GM21825 (cell line): ENCODE results near the gene ID2.

Experiments used
- ATAC-seq: cut with Tn5 transposase; IDR thresholded peaks from one replicate; pipeline ENCODE4 v1.9.1; 2021; ENCODE audit warnings: mild to moderate bottlenecking, moderate library complexity; ENCODE audit not compliant: unreplicated experiment

Gene ID2

DNA sequence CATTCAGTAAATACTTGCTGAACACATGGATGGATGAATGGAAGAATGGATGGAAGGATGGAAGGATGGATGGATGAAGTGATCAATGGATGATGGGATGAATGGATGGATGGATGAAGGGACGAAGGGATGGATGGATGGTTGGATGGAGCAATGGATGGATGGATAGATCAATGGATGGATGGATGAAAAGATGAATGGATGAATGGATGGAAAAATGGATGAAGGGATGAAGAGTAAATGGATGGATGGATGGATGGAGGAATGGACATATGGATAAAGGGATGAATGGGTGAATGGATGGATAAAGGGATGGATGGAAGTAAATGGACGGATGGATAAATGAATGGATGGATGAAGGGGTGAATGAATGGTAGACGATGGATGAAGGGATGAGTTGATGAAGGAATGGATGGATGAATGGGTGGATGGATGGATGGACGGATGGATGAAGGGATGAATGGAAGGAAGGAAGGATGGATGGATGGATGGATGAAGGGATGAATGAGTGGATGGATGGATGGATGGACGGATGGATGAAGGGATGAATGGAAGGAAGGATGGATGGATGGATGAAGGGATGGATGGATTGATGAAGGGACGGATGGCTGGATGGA, 13.9 kb upstream of the ID2 start:
- no peak for ATAC-seq

DNA sequence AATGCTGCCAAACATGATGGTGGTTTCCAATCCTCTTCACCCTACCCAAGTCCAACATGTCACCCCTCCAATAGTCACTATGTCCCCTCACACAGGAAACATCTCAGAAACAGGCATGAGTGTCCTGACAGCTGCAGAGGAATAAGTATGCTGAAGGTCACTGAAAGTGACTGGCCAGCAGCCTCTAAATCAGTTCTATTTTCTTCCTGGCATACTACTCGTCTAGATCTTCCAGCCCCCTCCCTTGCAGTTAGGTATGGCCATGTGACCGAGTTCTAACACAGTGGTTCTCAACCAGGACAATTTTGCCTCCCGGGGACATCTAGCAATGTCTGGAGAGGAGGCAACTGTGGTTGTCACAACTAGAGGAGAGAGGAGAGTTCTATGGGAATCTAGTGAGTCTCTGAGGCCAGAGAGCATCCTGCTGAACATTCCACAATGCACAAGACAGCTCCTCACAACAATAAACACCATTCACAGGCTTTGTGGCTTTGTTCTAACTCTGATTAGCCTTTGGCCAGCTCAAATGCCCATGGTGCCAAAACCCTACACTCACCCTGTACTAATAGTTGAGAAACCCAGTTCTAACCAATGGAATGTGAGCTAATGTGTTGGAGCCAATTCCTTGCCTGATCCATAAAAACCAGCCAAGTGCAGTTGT, 12.6 kb upstream of the ID2 start:
- no peak for ATAC-seq

DNA sequence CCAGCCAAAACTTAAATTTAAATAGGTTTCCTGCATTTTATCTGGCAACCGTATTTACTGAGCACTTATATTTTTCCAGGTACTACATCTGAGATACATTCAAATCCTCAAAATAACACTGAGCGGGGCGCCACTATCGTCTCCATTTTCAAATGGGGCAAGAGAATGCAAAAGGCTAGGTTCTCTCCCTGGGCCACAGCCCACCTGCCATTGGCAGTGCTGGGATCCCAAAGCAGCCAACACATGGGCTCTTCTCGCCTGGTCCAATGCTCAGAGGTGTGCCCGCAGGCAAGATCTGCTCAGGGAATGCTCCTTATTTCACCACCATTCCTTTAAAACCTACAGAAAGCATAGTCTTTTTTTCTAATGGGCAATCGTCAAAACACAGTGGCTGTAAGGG, 11.3 kb upstream of the ID2 start:
- ATAC-seq, result no peak

DNA sequence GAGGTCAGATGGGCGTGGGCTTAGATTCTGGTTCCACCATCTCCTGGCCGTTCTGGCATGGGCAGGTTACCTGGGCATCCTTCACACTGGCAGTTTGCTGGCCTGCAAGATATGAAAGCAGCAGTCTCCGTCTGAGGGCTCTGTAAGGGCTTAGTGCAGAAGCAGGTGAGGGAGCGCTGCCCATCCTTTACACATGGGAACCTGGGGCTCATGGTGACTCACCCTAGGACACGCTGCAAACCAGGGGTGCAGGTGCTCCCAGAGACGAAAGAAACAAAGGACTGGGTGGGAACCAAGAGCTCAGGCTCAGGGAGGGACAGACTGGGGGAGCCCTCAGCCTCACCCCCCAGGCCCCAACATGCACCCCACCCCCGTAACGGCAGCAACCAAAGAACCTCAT, 10.7 kb upstream of the ID2 start:
- ATAC-seq, result no peak

DNA sequence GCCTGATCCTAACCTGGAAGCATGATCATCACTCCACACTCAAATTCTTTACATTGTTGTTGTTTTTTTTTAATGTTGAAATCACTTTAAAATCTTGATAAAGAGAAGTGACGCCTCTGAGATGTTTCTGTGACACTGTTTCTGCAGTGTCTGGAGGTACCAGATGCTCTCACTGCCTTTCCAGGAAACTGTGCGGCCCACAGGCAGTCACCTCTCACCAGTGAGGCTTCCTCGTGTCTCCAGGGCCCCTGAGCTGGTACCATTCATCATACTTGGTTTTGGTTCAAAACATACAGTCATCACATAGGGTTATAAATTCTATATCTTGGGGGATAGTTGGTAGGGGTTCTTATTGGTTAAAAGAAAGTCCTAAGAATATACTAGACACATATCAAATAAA, 10.1 kb upstream of the ID2 start:
- no peak for ATAC-seq

DNA sequence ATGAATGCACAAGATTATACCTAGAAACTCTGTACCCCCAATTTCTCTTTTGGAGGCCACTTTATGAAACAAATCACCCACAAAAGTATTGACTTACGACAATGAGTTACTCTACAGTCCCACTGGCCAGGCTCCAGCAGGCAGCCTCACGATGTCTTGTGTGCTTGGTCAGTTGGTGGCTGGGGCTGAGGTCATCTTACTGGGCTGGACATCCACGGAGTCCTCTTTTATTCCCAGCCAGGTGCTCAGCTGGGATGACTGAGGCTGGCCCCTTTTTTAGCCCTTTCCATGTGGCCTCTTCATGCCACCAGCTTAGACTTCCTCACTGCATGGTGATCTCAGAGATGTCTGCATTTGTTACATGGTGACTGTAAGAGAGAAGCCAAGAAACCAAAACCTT, 8.9 kb upstream of the ID2 start:
- ATAC-seq, result no peak

DNA sequence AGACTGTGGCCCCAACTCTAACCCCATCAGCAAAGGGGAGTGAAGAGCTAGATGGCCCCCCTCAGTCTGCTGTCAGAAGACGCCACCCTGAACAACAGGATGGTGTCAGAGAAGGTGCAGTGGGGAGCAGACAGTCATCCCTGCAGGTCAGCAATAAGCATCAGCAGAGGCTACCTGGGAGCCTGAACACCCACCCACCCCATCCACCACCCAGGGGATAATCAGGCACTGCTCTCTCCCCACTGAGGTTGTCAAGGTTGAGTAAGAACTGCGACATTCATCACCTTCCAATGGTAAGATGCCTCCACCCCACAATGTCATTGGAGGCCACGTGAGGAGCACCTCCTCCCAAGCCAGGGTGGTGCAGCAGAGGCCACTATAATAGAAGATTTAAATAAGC, 8.5 kb upstream of the ID2 start:
- no peak for ATAC-seq

DNA sequence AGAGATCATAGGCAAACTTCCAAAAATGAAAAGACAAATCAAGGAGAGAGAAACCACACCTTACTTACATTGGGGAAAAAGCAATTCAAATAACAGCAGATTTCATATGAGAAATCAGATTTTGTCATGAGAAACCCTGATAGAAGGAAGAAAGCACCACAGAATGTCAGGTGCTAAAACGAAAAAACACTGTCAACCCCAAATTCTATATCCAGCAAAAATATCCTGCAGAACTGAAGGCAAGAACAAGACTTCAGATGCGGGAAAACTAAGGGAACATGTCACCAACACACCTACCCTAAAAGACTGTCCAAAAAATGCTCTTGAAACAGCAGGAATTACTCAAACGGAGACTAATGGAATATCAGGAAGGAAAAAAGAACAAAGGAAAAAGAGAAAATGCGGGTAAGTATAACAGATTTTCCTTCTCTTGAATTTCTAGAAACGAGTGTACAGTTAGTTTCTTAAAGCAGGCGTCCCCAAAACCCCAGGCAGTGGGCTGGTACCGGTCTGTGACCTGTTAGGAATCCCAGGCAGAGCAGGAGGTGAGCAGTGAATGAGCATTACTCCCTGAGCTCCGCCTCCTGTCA, 7.3 kb upstream of the ID2 start:
- ATAC-seq, result no peak

DNA sequence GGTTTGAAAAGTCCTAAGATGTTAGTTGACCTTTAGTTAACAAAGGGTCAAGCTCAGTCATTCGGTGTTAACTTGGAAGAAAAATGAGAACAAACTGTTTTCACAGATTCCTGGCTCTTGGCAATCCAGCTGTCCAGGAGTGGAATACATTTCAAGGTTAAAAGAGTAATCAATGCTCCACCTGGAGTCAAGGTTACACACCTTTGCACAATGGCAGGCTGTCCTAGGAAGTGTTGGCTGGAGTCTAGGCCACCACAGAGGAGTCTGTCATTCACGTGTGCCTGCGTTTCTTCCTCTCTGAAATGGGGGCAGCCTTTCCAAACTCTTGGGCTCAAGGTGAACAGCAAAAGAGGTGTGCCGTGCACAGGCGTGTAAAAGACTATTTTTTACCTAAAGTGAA, 6.3 kb upstream of the ID2 start:
- no peak for ATAC-seq

DNA sequence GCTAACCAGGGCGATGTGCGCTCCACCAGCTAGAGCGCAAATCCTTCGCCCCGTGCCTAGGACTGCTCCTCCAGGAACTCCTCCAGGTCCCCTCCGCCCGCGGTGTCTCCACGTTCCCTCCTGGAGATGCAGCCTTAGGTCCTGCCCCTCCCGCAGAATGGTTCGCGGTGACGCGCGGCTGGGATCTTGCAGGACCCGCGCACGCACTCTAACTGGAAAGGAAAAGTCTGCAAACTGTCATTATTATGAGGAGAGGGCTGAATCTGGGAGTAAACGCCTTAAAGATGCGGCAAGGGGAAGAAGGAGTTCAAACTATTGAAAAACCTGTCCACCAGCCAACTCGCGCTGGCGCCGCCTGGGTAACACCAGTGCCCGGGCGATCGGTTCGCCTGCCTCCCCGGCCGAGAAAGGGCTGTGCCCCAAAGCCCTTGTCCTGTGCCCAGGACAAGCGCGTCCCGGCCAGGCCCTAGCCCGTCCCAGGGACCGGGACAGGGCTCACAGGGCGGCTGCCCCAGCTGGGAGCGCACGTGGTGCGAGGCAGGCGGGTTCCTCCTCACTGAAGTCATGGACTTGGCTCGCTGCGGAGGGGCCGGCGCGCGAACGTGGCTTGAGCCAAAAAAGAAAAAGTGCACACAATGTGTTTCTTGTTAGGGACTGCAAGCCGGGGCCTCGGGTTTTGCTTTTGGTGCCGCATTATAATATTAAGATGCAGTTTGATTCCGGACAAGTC, 5.5 kb upstream of the ID2 start:
- no peak for ATAC-seq

DNA sequence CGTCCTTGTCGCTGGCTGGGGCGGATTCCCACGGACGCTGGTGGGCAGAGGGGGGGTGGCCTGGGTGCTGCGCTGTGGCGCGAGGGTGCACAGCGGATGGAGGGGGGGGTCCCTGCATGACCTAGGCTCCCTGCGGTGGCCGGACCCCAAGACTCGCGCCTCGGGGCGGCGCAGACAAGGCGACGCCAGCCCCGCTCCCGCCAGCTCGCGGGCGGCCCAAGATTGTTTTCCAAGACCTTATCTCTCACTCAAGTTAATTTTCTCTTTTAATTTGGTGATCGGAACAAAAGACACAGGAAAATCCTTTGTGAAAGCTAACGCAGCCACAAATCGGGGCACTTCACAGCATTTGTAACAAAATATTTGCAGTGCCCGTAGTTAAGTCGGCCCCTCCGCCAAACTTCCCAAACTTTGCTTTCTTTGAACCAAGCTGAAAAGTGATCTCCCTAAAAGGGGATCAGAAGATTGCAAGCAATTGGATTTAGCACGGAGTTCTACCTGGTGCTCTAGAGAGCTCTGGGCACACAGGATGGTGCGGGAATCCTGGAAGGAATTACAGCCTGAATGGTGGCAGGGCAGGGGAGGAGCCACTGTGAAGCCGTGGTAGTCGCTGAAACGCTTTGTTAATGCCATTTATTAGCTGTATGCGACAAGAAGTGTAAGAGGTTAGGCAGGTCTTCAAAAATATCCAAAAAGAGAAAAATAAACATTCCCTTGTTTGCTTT, 4.8 kb upstream of the ID2 start:
- no peak for ATAC-seq

DNA sequence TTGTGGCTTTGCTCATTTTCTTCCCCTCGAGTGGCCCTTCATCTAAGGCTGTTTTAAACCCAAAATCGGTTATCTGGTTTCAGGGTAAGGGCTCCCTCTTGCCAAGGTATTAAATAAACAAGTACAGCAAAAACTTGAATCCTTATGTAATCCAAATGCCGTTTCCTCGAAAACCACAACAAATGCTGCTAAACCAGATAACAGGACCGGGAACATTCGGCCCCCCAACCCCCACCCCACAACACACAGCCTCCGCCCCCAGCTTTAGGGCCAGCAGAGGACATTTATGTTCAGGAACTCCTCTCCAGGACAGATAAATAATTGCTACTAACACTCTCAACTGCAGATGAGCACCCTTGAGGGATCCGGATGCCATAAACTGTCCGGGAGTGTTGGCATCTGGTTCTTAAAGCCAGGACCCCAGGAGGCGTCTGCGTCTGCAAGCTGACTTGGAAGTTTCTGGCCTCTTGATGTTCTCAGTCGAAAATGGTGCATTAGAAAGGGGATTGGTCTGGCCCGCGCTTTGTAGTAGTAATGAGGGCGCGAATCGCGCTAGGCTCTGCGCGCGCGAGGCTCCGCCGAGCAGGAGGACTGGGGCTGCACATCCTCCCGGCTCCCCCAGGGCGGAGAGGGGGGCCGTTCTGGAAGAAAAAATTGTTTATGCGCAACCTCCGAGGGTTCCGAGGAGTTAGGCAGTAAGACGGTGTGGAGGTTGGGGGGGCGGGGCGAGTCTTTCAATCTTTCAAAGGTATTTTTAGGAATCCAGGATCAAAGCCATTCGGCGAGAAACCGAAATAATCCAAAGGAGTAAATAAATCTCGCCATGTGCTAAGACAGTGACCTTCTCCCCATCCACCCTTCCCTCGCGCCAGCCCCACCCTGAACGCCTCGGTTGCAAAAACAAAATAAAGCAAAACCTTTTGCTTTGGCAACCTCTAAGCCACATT, 3.9 kb upstream of the ID2 start:
- ATAC-seq, result no peak

DNA sequence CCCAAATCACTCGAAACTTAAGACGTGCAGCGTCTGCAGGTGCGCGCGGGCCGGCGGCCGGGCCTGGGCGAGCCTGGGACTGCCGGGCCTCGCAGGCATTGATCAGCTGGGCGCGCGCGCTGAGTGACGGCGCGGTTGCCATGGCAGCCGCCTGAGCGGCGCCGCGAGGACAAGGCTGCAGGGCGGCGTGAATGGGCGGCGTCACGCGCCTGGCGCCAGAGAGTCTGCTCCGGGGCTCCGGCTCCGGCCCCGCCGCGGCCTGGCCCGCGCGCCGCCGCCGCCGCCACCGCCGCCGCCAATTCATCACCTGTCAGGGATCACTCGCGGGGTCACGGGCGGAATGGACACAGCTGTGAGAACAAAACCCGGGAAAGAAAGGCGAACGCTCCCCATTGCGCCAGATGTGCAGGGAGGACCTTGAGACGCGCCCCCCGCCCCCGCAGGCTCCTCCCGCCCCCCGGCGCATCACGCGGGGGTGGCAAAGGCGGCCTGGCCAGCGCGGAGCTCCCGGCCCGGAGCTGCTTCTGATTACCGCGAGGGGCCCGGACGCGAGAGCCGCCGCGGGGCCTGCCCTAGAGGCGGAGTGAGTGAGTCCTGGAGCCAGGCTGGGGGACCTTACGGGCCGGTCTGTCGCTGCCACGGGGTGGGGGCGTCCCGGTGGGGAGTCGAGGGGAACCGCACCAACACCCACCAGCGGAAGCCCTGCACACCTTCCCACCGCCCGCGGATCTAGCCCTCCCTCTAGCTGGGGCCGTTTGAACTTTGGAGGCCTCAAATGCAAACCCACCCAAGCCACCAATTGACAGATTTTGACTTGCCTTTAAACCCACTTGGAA, 2.9 kb upstream of the ID2 start:
- ATAC-seq, result peak; percentile 68

DNA sequence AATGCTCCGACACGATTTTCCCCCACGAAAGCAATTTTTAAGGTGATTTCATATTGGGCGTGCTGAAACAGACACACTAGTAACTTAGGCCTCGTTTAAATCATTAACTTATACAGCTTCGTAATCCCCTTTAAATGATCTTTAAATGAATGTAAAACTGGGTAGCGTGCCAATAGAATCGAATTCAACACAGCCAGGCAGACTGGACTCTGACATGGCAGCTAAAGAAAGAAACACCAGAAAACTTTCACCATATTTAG, 2.4 kb upstream of the ID2 start:
- ATAC-seq, result no peak

DNA sequence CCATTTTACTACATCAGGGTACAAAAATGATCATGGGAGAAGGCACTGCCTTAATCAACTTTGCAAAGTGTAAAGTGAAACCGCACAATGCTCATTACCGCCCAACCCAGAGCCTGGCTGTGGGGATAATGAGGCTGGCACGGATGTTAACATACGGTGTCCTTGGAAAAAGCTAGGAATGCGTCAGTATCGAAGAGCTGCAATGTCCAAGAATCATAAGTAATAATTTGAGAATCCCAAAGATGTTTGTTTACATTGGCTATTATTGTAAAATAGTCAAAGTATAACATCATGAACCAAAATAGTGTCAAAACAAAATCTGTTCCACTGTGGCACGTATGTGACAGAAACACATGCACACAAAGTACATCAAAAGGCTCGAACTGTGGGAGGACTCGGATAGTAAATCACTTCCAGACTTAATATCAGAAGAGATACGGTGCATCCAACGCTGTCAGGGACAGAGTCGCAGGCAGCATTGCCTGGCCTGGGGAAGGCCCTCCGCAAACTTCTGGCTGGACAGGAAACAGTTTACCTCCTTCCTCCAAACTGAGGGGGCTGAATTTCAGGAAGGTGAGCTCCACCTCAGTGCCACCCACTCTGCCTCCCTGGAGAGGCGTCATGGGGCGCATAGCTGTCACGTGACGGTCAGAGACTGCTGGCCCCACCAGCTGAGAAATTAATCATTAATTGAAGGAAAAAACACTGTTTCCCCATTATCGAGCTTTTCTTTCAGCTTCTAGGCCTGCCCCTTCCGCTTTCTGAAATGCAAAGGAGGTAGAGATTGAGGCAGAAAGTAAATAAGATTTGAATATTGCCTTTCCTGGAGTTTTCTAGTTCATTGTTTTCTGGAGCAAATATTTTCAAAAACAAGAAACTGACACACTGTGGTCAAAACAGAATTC, 1.8 kb upstream of the ID2 start:
- no peak for ATAC-seq

DNA sequence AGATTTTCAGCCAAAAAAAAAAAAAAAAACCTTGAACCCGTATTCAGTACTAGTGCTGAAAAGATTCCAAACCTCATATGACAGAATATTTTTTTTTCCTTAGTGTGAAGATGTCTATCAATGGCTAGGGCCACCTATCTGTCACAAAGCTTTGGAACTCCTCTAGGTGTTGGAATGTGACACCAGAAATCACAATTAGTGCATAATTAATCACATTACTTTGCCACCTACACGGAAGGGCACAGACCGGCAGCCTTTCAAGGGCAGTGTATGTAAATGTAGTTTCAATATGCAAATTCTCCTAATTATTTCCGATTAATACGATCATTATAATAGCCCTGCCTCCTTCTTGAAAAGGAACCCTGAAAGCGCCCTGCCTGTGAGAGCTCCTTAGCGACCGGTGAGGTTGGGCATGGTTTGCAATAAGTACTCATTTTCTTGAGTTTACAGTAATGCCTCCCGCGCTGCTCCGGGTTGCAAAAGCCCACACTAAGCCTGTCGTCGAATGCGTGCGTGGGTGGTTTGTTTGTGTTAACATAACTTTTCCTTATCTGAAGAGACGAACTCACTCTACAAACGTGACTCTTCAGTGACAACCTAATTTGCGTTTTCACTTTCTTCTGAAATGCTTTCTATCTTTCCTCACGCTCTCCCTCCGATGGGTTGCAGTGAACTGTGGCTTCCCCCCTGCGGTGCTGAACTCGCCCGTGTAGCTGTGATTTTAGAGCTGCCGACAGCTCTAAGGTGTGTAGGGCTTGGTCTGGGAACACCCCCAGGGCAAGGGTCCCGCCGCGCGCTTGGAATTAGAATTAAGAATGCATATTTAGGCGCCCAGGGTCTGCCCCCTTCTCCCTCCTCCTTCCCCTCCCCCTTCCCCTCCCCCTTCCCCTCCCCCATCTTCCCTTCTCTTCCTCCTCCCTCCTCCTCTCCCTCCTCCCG, 765 bp upstream of the ID2 start:
- ATAC-seq, result no peak
